Mesendoderm (in vitro differentiated cells): ENCODE measurements around the gene PAQR5.
A peak's percentile ranks its signal among the peaks of the same experiment; 100 is the strongest.
"Not testable (repeated sequence)": the region's sequence is repeated elsewhere in the genome, so short reads cannot be mapped to it uniquely, and the experiment has no call there.

Experiments
- DNase-seq: peaks from one replicate; pipeline ENCODE4 v3.0.0; 2013
- H2AK5ac ChIP-seq: 2 replicates; pipeline ENCODE4 v1.6.1; 2013; ENCODE audit warnings: low read length, inconsistent platforms
- H2BK120ac ChIP-seq: 2 replicates; pipeline ENCODE4 v1.6.1; 2013; ENCODE audit warnings: low read depth, mild to moderate bottlenecking, low read length, moderate library complexity, mixed read lengths
- H2BK15ac ChIP-seq: replicated peaks from 2 replicates; pipeline ENCODE4 v1.6.1; 2013; ENCODE audit warnings: low read depth, mild to moderate bottlenecking, moderate library complexity
- H2BK5ac ChIP-seq: 2 replicates; pipeline ENCODE4 v1.6.1; 2013; ENCODE audit warnings: low read length, inconsistent platforms
- H3K18ac ChIP-seq: 2 replicates; pipeline ENCODE4 v1.6.1; 2013; ENCODE audit warnings: mild to moderate bottlenecking, low read length, mixed read lengths
- H3K23ac ChIP-seq: one replicate; pipeline ENCODE4 v1.6.1; 2013; ENCODE audit warnings: low read length
- H3K27ac ChIP-seq: 2 replicates; pipeline ENCODE4 v1.5.1; 2013; ENCODE audit warnings: low read depth, mild to moderate bottlenecking, inconsistent platforms, low read length, moderate library complexity
- H3K27me3 ChIP-seq: 2 replicates; pipeline ENCODE4 v1.6.1; 2013; ENCODE audit warnings: low read length, control low read depth, mild to moderate bottlenecking, inconsistent platforms; ENCODE audit not compliant: insufficient read depth, poor library complexity
- H3K36me3 ChIP-seq: 2 replicates; pipeline ENCODE4 v1.6.1; 2013; ENCODE audit warnings: low read length, inconsistent platforms; ENCODE audit not compliant: control insufficient read depth, insufficient read depth
- H3K4ac ChIP-seq: one replicate; pipeline ENCODE4 v1.6.1; 2013; ENCODE audit warnings: low read depth, mild to moderate bottlenecking, low read length, moderate library complexity
- H3K4me1 ChIP-seq: 2 replicates; pipeline ENCODE4 v1.6.1; 2013; ENCODE audit warnings: low read depth, low read length, inconsistent platforms; ENCODE audit not compliant: control insufficient read depth
- H3K4me2 ChIP-seq: 2 replicates; pipeline ENCODE4 v1.6.1; 2013; ENCODE audit warnings: low read length
- H3K4me3 ChIP-seq: 2 replicates; pipeline ENCODE4 v1.5.1; 2013; ENCODE audit warnings: mild to moderate bottlenecking, low read length
- H3K56ac ChIP-seq: one replicate; pipeline ENCODE4 v1.6.1; 2013; ENCODE audit warnings: low read length
- H3K79me1 ChIP-seq: 2 replicates; pipeline ENCODE4 v1.6.1; 2013; ENCODE audit warnings: low read length, inconsistent platforms
- H3K79me2 ChIP-seq: 2 replicates; pipeline ENCODE4 v1.6.1; 2013; ENCODE audit warnings: mild to moderate bottlenecking, low read length; ENCODE audit not compliant: control insufficient read depth, insufficient read depth
- H3K9ac ChIP-seq: 2 replicates; pipeline ENCODE4 v1.6.1; 2013; ENCODE audit warnings: low read length, inconsistent platforms
- H4K5ac ChIP-seq: one replicate; pipeline ENCODE4 v1.6.1; 2013; ENCODE audit warnings: low read length
- H4K8ac ChIP-seq: one replicate; pipeline ENCODE4 v1.6.1; 2013; ENCODE audit warnings: low read depth, mild to moderate bottlenecking, control low read depth, low read length, moderate library complexity
- WGBS: extraction: QIAGEN DNeasy Blood & Tissue Kit; methylation state at CpG from one replicate; pipeline ENCODE4 v1.1.7; 2013; ENCODE audit warnings: low lambda C conversion rate, missing lambda C conversion rate; ENCODE audit not compliant: insufficient coverage; ENCODE audit errors: extremely low coverage; 5-methylcytosine and 5-hydroxymethylcytosine counted together

PAQR5 gene

DNA sequence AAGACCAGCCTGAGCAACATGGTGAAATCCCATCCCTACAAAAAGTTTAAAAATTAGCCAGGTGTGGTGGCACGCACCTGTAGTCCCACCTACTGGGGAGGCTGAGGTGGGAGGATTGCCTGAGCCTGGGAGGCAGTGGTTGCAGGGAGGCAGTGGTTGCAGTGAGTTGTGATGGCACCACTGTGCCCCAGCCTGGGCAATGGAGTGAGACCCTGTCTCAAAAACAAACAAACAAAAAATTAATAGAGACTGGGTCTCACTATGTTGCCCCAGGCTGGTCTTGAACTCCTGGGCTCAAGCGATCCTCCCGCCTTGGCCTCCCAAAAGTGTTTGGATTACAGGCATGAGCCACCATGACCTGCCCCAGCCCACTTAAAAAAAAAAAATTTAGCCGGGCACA lies 151.5 kb downstream of the PAQR5 start:
- WGBS = no CpG with 5 or more reads among the region's 4 CpGs
- H3K36me3 ChIP-seq = peaks cover 12% of the 10 kb centered on the region

GRCh38 chr15:69450968-69451695 lies 152.4 kb downstream of the PAQR5 start:
- no peak overlapping the region for H2BK120ac ChIP-seq
- no peak overlapping the region for H3K27ac ChIP-seq
- no peak overlapping the region for H2AK5ac ChIP-seq
- H3K4me2 ChIP-seq = no peak overlapping the region
- peaks cover 3% of the 10 kb centered on the region for H3K79me1 ChIP-seq
- peaks cover 18% of the 10 kb centered on the region for H3K36me3 ChIP-seq
- no peaks in the 10 kb centered on the region for H3K4me1 ChIP-seq
- no peak overlapping the region for H3K23ac ChIP-seq
- DNase-seq = no peak
- no peak overlapping the region for H3K56ac ChIP-seq
- no peak overlapping the region for H4K8ac ChIP-seq
- no peak overlapping the region for H2BK5ac ChIP-seq
- WGBS = no CpG with 5 or more reads among the region's 12 CpGs
- H3K9ac ChIP-seq = no peak overlapping the region
- no peaks in the 10 kb centered on the region for H3K27me3 ChIP-seq
- H4K5ac ChIP-seq = no peak overlapping the region
- no peak overlapping the region for H3K4ac ChIP-seq
- no peak overlapping the region for H3K18ac ChIP-seq
- H2BK15ac ChIP-seq = no peak overlapping the region
- H3K4me3 ChIP-seq = no peak overlapping the region
- peaks cover 28% of the 10 kb centered on the region for H3K79me2 ChIP-seq

More for the DNA sequence above, 151.5 kb downstream of the PAQR5 start:
- not testable (repeated sequence) for H3K27ac ChIP-seq, H2AK5ac ChIP-seq, DNase-seq, H3K56ac ChIP-seq, H3K4me1 ChIP-seq, H3K18ac ChIP-seq, H3K4ac ChIP-seq, H4K8ac ChIP-seq, H3K9ac ChIP-seq, H3K23ac ChIP-seq, H3K27me3 ChIP-seq, H3K4me3 ChIP-seq, H3K4me2 ChIP-seq, H2BK120ac ChIP-seq, H2BK15ac ChIP-seq, H3K79me1 ChIP-seq, H2BK5ac ChIP-seq, H4K5ac ChIP-seq
- H3K79me2 ChIP-seq = peaks cover 23% of the 10 kb centered on the region

DNA sequence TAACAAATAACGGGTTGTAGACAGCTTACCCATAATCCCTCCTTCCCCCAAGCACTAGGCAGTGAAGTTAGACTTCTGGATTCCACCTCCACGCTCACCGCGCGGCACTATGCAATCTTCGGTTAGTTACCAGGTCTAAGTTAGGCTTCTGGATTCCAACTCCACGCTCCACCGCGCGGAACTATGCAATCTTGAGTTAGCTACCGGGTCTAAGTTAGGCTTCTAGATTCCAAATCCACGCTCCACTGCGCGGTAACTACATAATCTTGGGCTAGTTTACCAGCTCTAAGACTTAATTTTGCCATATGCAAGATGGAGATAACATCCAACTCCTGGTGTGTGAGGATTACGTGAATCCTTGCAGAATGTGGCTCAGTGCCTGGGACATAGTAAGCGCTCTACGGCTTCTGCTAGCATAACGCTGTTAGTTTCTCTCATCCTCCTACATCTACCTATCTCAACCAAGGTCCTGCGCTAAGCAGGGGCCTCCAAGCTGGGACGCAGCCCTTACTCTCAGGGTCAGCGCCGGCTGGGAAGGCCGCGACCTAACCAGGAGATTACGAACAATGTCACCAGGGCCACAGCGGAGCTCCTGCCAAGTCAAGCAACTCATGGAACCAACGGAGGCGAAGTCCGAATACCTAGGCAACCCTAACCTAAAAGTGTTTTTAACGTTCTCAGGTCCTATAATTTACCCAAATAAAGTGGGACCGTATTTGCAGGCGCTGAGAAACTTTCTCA lies 153.4 kb downstream of the PAQR5 start:
- Histone ChIP-seq H3K36me3 (peaks cover 12% of the 10 kb centered on the region), H2BK5ac (no peak overlapping the region), H3K4me2 (peak overlapping the region; percentile 57), H2AK5ac (no peak overlapping the region), H3K27ac (peak overlapping the region; percentile 8), H3K4ac (peak overlapping the region; percentile 28), H3K79me1 (peaks cover 3% of the 10 kb centered on the region), H3K4me3 (peak overlapping the region; percentile 55), H3K9ac (peak overlapping the region; percentile 83), H4K5ac (no peak overlapping the region), H2BK120ac (no peak overlapping the region), H4K8ac (no peak overlapping the region), H2BK15ac (no peak overlapping the region), H3K79me2 (peaks cover 28% of the 10 kb centered on the region), H3K27me3 (no peaks in the 10 kb centered on the region), H3K56ac (peak overlapping the region; percentile 90), H3K23ac (peak overlapping the region; percentile 3), H3K4me1 (no peaks in the 10 kb centered on the region), H3K18ac (no peak overlapping the region)
- WGBS = no CpG with 5 or more reads among the region's 32 CpGs
- no peak for DNase-seq

DNA sequence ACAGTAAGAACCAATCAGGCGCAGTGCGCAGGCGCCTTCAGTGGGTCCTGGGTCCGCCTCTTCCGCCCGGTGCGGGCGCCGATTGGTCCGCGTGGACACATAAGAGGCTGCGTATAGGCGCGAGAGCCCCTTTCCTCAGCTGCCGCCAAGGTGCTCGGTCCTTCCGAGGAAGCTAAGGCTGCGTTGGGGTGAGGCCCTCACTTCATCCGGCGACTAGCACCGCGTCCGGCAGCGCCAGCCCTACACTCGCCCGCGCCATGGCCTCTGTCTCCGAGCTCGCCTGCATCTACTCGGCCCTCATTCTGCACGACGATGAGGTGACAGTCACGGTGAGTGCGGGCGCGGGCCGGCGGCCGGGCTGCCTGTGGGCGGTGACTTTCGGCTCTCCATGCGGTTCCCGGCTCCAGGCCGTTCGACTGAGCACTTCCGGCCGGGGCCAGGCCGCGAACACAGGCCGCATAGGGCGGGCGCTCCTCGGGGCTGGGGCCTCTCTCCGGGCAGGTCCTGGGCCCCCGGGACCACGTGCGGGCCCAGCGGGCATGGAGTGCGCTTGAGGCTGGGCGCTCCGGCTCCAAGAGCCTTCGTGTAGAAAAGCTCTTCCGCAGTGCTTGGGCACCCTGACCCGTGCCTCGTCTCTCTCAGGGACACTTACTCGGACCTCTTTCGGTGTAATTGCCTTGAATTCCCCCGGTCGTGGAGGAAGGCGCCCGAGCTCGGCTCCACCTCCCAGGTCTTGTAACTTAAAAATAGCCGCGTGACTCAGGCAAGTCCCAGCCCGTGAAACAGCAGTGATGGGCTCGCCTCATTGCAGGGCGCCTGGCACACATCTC lies 154.2 kb downstream of the PAQR5 start, which contains the start of gene RPLP1:
Gene RPLP1 (plus strand): TSS at position 127 of the 830 bp plus-strand sequence. CDS start 131 bp downstream, at position 258.
- H3K36me3 ChIP-seq = peaks cover 10% of the 10 kb centered on the region
- H2BK15ac ChIP-seq = no peak within 1 kb of the TSS
- peak within 1 kb of the TSS; percentile 75 for H3K23ac ChIP-seq
- H2AK5ac ChIP-seq = no peak within 1 kb of the TSS
- H2BK120ac ChIP-seq = no peak within 1 kb of the TSS
- peak within 1 kb of the TSS; percentile 83 for H3K9ac ChIP-seq
- peak within 1 kb of the TSS; percentile 28 for H3K4ac ChIP-seq
- H3K27ac ChIP-seq = peak within 1 kb of the TSS; percentile 75
- no peak within 1 kb of the TSS for H4K5ac ChIP-seq
- DNase-seq = peak; percentile 97
- H2BK5ac ChIP-seq = peak within 1 kb of the TSS; percentile 39
- H3K18ac ChIP-seq = peak within 1 kb of the TSS; percentile 53
- H3K4me1 ChIP-seq = no peaks in the 10 kb centered on the region
- no CpG with 5 or more reads among the region's 77 CpGs for WGBS
- peak within 1 kb of the TSS; percentile 98 for H3K4me3 ChIP-seq
- no peak within 1 kb of the TSS for H4K8ac ChIP-seq
- H3K79me2 ChIP-seq = peaks cover 28% of the 10 kb centered on the region
- H3K56ac ChIP-seq = peak within 1 kb of the TSS; percentile 90
- no peaks in the 10 kb centered on the region for H3K27me3 ChIP-seq
- H3K4me2 ChIP-seq = peak within 1 kb of the TSS; percentile 57
- peaks cover 3% of the 10 kb centered on the region for H3K79me1 ChIP-seq

- H3K4ac ChIP-seq = no peak overlapping the region
- H4K5ac ChIP-seq = no peak overlapping the region
- DNase-seq = no peak
- peak overlapping the region; percentile 73 for H3K9ac ChIP-seq
- H3K18ac ChIP-seq = no peak overlapping the region
- H2BK15ac ChIP-seq = no peak overlapping the region
- H3K4me3 ChIP-seq = peak overlapping the region; percentile 26
- no peak overlapping the region for H4K8ac ChIP-seq
- peak overlapping the region; percentile 40 for H3K56ac ChIP-seq
- H2BK5ac ChIP-seq = no peak overlapping the region
- WGBS = no CpG with 5 or more reads among the region's 5 CpGs
- no peak overlapping the region for H2AK5ac ChIP-seq
- H3K27ac ChIP-seq = no peak overlapping the region
- H3K23ac ChIP-seq = no peak overlapping the region
- peaks cover 28% of the 10 kb centered on the region for H3K79me2 ChIP-seq
- no peak overlapping the region for H2BK120ac ChIP-seq
- H3K27me3 ChIP-seq = no peaks in the 10 kb centered on the region
- peaks cover 10% of the 10 kb centered on the region for H3K36me3 ChIP-seq
- peak overlapping the region; percentile 51 for H3K4me2 ChIP-seq
- peaks cover 3% of the 10 kb centered on the region for H3K79me1 ChIP-seq
- no peaks in the 10 kb centered on the region for H3K4me1 ChIP-seq
Measured at GRCh38 chr15:69454953-69455352, 156.2 kb downstream of the PAQR5 start.
